K562 (cell line): Measurements from ENCODE around the gene DIP2A. TPM values are rescaled to one million over a fixed set of nuclear protein-coding genes. Genes with fewer than 3 reads are reported as not detected.

Experiments used
- ATAC-seq: fragments of 200-7000 bp; cut with Tn5 transposase; 3 replicates; pipeline ENCODE4 v1.9.1; 2020; ENCODE audit warnings: moderate library complexity
- BruUV-seq: library from RNA; stranded (reverse); fragments of 400-500 nt; replicated peaks from 2 replicates; lab custom pipeline; 2021; lab: Mats Ljungman, UMichigan
- CTCF ChIA-PET: fragments of 300-600 bp; formaldehyde crosslinking; extraction: SDS; loops from one replicate; lab custom pipeline; 2021; ENCODE audit warnings: low intra/inter-chr PET ratio; lab: Yijun Ruan, JAX
- POLR2A ChIA-PET: fragments of 300-600, 350-650 bp; sonication (Branson Sonifier 250); formaldehyde crosslinking; extraction: SDS; loops from one replicate; lab custom pipeline; 2021; ENCODE audit warnings: antibody characterized with exemption, inconsistent platforms; lab: Yijun Ruan, JAX
- DNase-seq, 4 experiments: peaks; one replicate each; pipeline versions ENCODE4 v3.0.0 to v3.0.0-alpha.2; 2011 to 2018; ENCODE audit warnings: low spot score in 3 of 4, mixed read lengths in 3 of 4; ENCODE audit errors: extremely low read depth in 1 of 4
- FAIRE-seq: peaks from 2 replicates; lab custom pipeline; 2011; peaks lifted over from hg19 to GRCh38; lab: Jason Lieb, UNC
- H2AFZ ChIP-seq: 2 replicates; pipeline ENCODE4 v1.6.0; 2011; ENCODE audit warnings: low read depth, low read length, control low read depth, inconsistent platforms
- H3K27ac ChIP-seq: fragments of 200-600 bp; 3 replicates; pipeline ENCODE4 v1.8.0; 2011; ENCODE audit warnings: low read depth, mild to moderate bottlenecking, control low read depth, inconsistent platforms, low read length, moderate library complexity, mixed read lengths; ENCODE audit errors: extremely low read depth
- H3K27me3 ChIP-seq, 2 experiments: fragments of 300-600 bp in 1 of 2; 2 replicates in 1 of 2; 3 replicates in 1 of 2; pipeline versions ENCODE4 v1.6.0 to v1.8.0; 2011; ENCODE audit warnings: inconsistent platforms in 2 of 2, low read length in 2 of 2, mild to moderate bottlenecking in 1 of 2, mixed read lengths in 1 of 2, moderate library complexity in 1 of 2; ENCODE audit not compliant: control insufficient read depth in 2 of 2, insufficient read depth in 2 of 2
- H3K36me3 ChIP-seq: fragments of 300-600 bp; 3 replicates; pipeline ENCODE4 v1.8.0; 2011; ENCODE audit warnings: mild to moderate bottlenecking, low read length, inconsistent platforms; ENCODE audit not compliant: control insufficient read depth, insufficient read depth
- H3K4me1 ChIP-seq, 2 experiments: fragments of 200-600 bp in 1 of 2; replicated peaks in 1 of 2; 2 replicates in 1 of 2; 3 replicates in 1 of 2; pipeline versions ENCODE4 v1.5.1 to v1.8.0; 2011; ENCODE audit warnings: inconsistent platforms in 2 of 2, low read length in 2 of 2, mild to moderate bottlenecking in 1 of 2, mixed read lengths in 1 of 2, moderate library complexity in 1 of 2; ENCODE audit not compliant: control insufficient read depth in 2 of 2, insufficient read depth in 2 of 2
- H3K4me2 ChIP-seq: 2 replicates; pipeline ENCODE4 v1.6.1; 2011; ENCODE audit warnings: low read length, control low read depth, inconsistent platforms, mixed read lengths; ENCODE audit not compliant: insufficient read depth
- H3K4me3 ChIP-seq: fragments of 200-600 bp; sonication (generic), shearing (Covaris generic); 2 replicates; pipeline ENCODE4 v1.5.1; 2016; ENCODE audit warnings: control low read depth, inconsistent platforms
- H3K79me2 ChIP-seq: fragments of 200-600 bp; 3 replicates; pipeline ENCODE4 v1.8.0; 2011; ENCODE audit warnings: low read length, inconsistent platforms; ENCODE audit not compliant: control insufficient read depth, insufficient read depth
- H3K9ac ChIP-seq, 2 experiments: 2 replicates each; pipeline versions ENCODE4 v1.6.0 to v1.6.1; 2011; ENCODE audit warnings: low read depth in 2 of 2, low read length in 2 of 2, control low read depth in 1 of 2, inconsistent platforms in 1 of 2, mild to moderate bottlenecking in 1 of 2, mixed read lengths in 1 of 2; ENCODE audit not compliant: insufficient read depth in 1 of 2
- H3K9me1 ChIP-seq: one replicate; pipeline ENCODE4 v1.6.0; 2011; ENCODE audit warnings: inconsistent platforms, mild to moderate bottlenecking, low read length, moderate library complexity; ENCODE audit not compliant: control insufficient read depth, insufficient read depth
- H3K9me3 ChIP-seq: replicated peaks from 2 replicates; pipeline ENCODE4 v1.5.1; 2011; ENCODE audit warnings: low read depth, low read length, inconsistent platforms; ENCODE audit not compliant: control insufficient read depth, insufficient read depth
- H4K20me1 ChIP-seq: replicated peaks from 2 replicates; pipeline ENCODE4 v1.6.1; 2011; ENCODE audit warnings: low read length, inconsistent platforms, mixed read lengths; ENCODE audit not compliant: control insufficient read depth, insufficient read depth
- EGR1 ChIP-seq: fragments of 450-650 bp; conservative IDR thresholded peaks from 2 replicates; pipeline ENCODE4 v1.6.1; 2017; ENCODE audit warnings: mild to moderate bottlenecking
- EP400 ChIP-seq: fragments of 450-650 bp; IDR thresholded peaks from 2 replicates; pipeline ENCODE4 v1.6.1; 2017; ENCODE audit warnings: antibody characterized with exemption, mild to moderate bottlenecking, moderate library complexity
- KDM1A ChIP-seq, 2 experiments: fragments of 450-650 bp; IDR thresholded peaks; 2 replicates each; pipeline ENCODE4 v1.6.1; 2016; ENCODE audit warnings: mild to moderate bottlenecking in 2 of 2
- NRF1 ChIP-seq, 2 experiments: fragments of 450-650 bp; IDR thresholded peaks in 1 of 2; conservative IDR thresholded peaks in 1 of 2; 2 replicates each; pipeline ENCODE4 v1.6.1; 2014; ENCODE audit warnings: mild to moderate bottlenecking in 2 of 2
- SPI1 ChIP-seq: IDR thresholded peaks from 2 replicates; pipeline ENCODE4 v1.6.1; 2011; ENCODE audit warnings: low read depth, low read length, control low read depth, borderline replicate concordance
- ZNF586 ChIP-seq: fragments of 450-650 bp; formaldehyde crosslinking; conservative IDR thresholded peaks from 2 replicates; pipeline ENCODE4 v1.4.0; 2020; ENCODE audit warnings: mild to moderate bottlenecking, moderate library complexity
- WGBS: fragments of 100-300 bp; shearing (Covaris generic); methylation state at CpG from one replicate; pipeline ENCODE4 v1.1.6; 2016; ENCODE audit warnings: low coverage, mixed read lengths; ENCODE audit not compliant: insufficient coverage; ENCODE audit errors: missing lambda C conversion rate; 5-methylcytosine and 5-hydroxymethylcytosine counted together
- in situ Hi-C: fragments of 300-500 bp; cut with MboI; formaldehyde crosslinking; loops from 4 replicates; pipeline ENCODE4 v1.15.0; 2018; ENCODE audit warnings: inconsistent platforms, mixed read lengths
- intact Hi-C: fragments of 100-400 bp; cut with micrococcal nuclease; formaldehyde crosslinking; loops from 2 replicates; pipeline ENCODE4 v1.14.2; 2022
- polyA plus RNA-seq, 8 experiments: library from polyadenylated mRNA; depleted of rRNA in 4 of 8; stranded (reverse) in 5 of 8; unstranded in 3 of 8; fragments of >200 nt; fragmentation: Nextera tagmentation in 2 of 8; fragmentation: Illumina TruSeq in 1 of 8; extraction: Ambion mirVana in 2 of 8; extraction: Trizol in 1 of 8; gene quantifications; 2 replicates each; pipeline versions ENCODE4 v1.2.1 to v1.2.3, GENCODE V29; 2011 to 2014; ENCODE audit warnings: inconsistent platforms in 1 of 8, missing spikeins in 1 of 8
- total RNA-seq, 7 experiments: library from RNA; depleted of rRNA in 6 of 7; stranded (reverse); fragments of >200 nt in 6 of 7; fragmentation: Illumina TruSeq in 2 of 7; extraction: Trizol in 2 of 7; gene quantifications; 2 replicates each; pipeline versions ENCODE4 v1.2.1 to v1.2.3, GENCODE V29; 2011 to 2021; ENCODE audit warnings: low replicate concordance in 1 of 7

Gene DIP2A
- total and polyA plus RNA-seq, 9 of the 15 experiments (the other 6 are each of a cell fraction or from before 2014, with no cell fraction given): 4.3 to 34.5 (median 20.3) TPM

- intact Hi-C loops (no loop called here), in situ Hi-C loops (no loop called here)
- H3K36me3 ChIP-seq: no peaks in the 10 kb centered on the region
- FAIRE-seq: no peak
- no peak within 1 kb of the TSS for H3K27ac ChIP-seq
- no peaks in the 10 kb centered on the region for H3K9me3 ChIP-seq
- no peak within 1 kb of the TSS for H2AFZ ChIP-seq
- H3K4me3 ChIP-seq: no peak within 1 kb of the TSS
- no peak within 1 kb of the TSS for H3K9ac ChIP-seq
- ChIA-PET CTCF (no interaction called here), POLR2A (no interaction called here)
- H3K27me3 ChIP-seq: peaks cover 37 to 38% of the 10 kb centered on the region in 2 experiments; a peak in 4 of 5 replicates
- TF ChIP-seq EGR1 (peak; percentile 45), EP400 (no peak)
- DNase-seq: peak in 2 of 4 experiments; percentile 12 to 13
- ATAC-seq: no peak
- no peaks in the 10 kb centered on the region for H4K20me1 ChIP-seq
- H3K4me1 ChIP-seq: peaks cover 8 to 11% of the 10 kb centered on the region in 2 experiments; a peak in 3 of 5 replicates
- 12% methylated on average over 15 of the region's 15 CpGs for WGBS
- H3K4me2 ChIP-seq: no peak within 1 kb of the TSS
- no peaks in the 10 kb centered on the region for H3K79me2 ChIP-seq
- no peaks in the 10 kb centered on the region for H3K9me1 ChIP-seq
- BruUV-seq: no TSS peak
Observed at GRCh38 chr21:46604975-46605766, 146.5 kb downstream of the DIP2A start, which contains the start of gene S100B. S100B (minus strand) TSS chr21:46605082; CDS start chr21:46602415, 2,667 bp downstream.

DNA sequence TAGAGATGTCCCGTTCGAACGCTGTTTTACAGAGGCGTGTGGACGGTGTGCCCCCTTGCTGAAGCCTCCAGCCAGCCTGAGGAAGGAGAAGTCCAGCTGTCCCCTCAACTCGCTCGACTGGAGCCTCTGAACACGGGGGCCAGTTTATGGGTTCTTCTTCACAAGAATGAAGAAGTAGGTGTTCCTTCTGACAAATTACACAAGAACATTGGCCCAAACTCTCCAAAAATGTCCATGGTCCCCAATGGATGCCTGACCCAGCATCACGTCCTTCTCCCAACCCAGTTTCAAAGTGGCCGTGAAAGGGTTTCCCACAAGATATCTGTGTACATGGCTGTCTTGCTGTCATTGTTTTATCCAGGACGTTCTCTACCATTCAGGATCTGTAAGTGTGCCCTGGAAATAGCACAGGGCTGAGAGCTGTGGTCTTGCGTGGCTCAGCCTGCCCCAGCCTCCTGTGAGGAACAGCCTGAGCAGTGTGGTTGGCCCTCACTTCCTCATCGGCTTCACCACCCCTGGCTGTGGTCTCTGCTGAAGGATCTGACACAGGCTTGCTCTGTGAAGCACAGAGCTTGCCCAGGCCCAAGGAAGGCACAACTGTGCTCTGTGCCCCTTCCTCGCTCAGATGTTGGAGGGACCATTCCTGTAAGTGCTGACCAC lies 147.2 kb downstream of the DIP2A start:
- Histone ChIP-seq H3K9me3 (no peaks in the 10 kb centered on the region), H3K4me2 (no peak overlapping the region), H3K4me1 (peaks cover 6 to 8% of the 10 kb centered on the region in 2 experiments; a peak in 2 of 5 replicates), H3K79me2 (no peaks in the 10 kb centered on the region), H3K9me1 (no peaks in the 10 kb centered on the region), H4K20me1 (no peaks in the 10 kb centered on the region), H3K27me3 (peaks cover 42 to 44% of the 10 kb centered on the region in 2 experiments)
- in situ Hi-C loops: no loop called here
- no peak for FAIRE-seq
- POLR2A ChIA-PET: interaction anchor here (0.6 kb wide), 1 partner anchor 371 kb away, joined by 3 read pairs; no protein-coding TSS in a partner anchor
- BruUV-seq: no TSS peak
- peak in 3 of 4 experiments; percentile 6 to 13 (median 8) for DNase-seq
- WGBS: 21% methylated on average over 14 of the region's 14 CpGs
- TF ChIP-seq KDM1A (IDR thresholded peaks at IDR 0.05) (no peak), ZNF586 (CRISPR knock-in tag) (no peak), SPI1 (peak; percentile 67), NRF1 (conservative IDR thresholded peaks at IDR 0.05 in 1 of 2, IDR thresholded peaks at IDR 0.05 in 1 of 2) (peak; percentile 10 to 26; a peak in 1 of 4 replicates)
- TF ChIP-seq, all 486 proteins: peak for 2
- Histone ChIP-seq H3K27ac (no peak overlapping the region), H3K36me3 (no peaks in the 10 kb centered on the region), H3K4me3 (no peak overlapping the region), H2AFZ (no peak overlapping the region), H3K9ac (no peak overlapping the region)
- intact Hi-C loops: no loop called here
- peak; percentile 55 for ATAC-seq
- CTCF ChIA-PET: no interaction called here
